HEK293T (cell line): ENCODE data around the gene GJE1.

Experiments
- ELF4 ChIP-seq: fragments of 450-650 bp; IDR thresholded peaks from 2 replicates; pipeline ENCODE4 v1.6.1; 2017; ENCODE audit warnings: antibody characterized with exemption
- FOXA1 ChIP-seq: fragments of 450-650 bp; IDR thresholded peaks from 2 replicates; pipeline ENCODE4 v1.6.1; 2016; ENCODE audit warnings: mild to moderate bottlenecking
- TF ChIP-seq, protein P1 (sequence below): fragments of 450-650 bp; IDR thresholded peaks from 2 replicates; pipeline ENCODE4 v1.6.1; 2016

GRCh38 chr6:142165227-142165626 lies 32.5 kb downstream of the GJE1 start:
- TF ChIP-seq, protein P1, sequence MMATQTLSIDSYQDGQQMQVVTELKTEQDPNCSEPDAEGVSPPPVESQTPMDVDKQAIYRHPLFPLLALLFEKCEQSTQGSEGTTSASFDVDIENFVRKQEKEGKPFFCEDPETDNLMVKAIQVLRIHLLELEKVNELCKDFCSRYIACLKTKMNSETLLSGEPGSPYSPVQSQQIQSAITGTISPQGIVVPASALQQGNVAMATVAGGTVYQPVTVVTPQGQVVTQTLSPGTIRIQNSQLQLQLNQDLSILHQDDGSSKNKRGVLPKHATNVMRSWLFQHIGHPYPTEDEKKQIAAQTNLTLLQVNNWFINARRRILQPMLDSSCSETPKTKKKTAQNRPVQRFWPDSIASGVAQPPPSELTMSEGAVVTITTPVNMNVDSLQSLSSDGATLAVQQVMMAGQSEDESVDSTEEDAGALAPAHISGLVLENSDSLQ = no peak
- TF ChIP-seq FOXA1 (no peak), ELF4 (no peak)
